Tibial nerve (tissue), 4 donors: Measurements from ENCODE around the gene HAUS7.

ENCODE experiments used
- CTCF ChIP-seq, 5 experiments: fragments of 200-600 bp in 3 of 5; fragments of 450-650 bp in 2 of 5; sonication (generic) in 3 of 5; IDR thresholded peaks; one replicate each; pipeline ENCODE4 v1.5.1; 2016 to 2019; ENCODE audit warnings: antibody characterized with exemption in 5 of 5, mild to moderate bottlenecking in 3 of 5, moderate library complexity in 2 of 5
- EP300 ChIP-seq, 2 donors: sonication (generic); formaldehyde crosslinking; IDR thresholded peaks; one replicate each; pipeline ENCODE4 v1.6.1; 2017; ENCODE audit warnings: antibody characterized with exemption in 2 of 2, mild to moderate bottlenecking in 1 of 2
- POLR2A ChIP-seq, 2 donors: fragments of 450-650 bp; IDR thresholded peaks; one replicate each; pipeline ENCODE4 v1.6.1; 2017; ENCODE audit warnings: antibody characterized with exemption in 2 of 2, mild to moderate bottlenecking in 2 of 2, moderate library complexity in 2 of 2

- TF ChIP-seq POLR2A (IDR thresholded peaks at IDR 0.05), result no peak
- TF ChIP-seq CTCF (IDR thresholded peaks at IDR 0.05), result no peak
- TF ChIP-seq EP300 (IDR thresholded peaks at IDR 0.05), result no peak
Observed at GRCh38 chrX:153401133-153401764, 69.1 kb downstream of the HAUS7 start, which contains the start of gene PNMA6E.
